ENCODE data around the gene BTG4.
A peak's percentile ranks its signal among the peaks of the same experiment; 100 is the strongest.

The BTG4 gene

DNA sequence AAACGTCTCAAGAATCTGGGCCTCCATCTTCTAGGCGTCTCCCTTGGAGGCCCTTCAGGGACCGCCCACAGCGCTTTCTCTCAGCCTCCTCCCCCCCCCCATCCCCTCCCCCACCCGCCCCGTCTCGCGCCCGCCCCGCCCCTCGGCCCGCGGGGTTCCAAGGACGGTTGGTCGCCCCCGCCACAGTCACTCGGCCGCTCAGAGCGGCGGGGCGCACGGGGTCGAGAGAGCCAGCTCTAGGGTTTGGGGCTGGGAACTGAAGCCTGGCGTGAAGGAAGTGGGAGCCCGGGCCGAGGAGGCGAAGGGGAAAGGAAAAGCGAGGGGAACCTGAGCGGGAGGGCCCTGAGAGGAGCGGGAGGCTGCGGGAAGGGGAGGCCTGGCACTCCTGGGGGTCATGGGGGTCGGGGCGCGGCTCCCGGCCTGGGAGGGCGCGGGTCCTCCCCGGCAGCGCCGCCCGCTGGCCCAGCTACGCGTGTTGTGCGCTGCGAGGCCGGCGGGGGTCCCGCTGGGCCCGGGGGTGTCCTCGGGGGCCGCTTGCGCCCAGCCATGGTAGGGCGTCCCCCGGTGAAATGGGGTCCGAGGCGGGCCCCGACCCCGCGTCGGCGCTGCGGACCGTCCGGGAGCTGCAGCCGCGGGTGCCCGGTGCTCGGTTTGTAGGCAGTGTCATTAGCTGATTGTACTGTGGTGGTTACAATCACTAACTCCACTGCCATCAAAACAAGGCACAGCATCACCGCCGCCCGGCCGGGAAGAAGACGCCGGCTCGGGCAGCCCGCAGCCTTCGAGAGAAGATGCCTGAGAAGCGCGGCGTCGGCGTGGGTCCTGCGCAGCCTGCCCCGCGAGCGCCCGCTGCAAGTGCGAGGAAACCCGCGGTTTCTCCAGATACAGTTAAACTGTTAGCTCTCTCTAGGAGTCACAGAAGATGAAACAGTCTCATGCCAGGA lies at the start of gene BTG4:
TSS of gene BTG4 (minus strand) at position 91 of the 944 bp plus-strand sequence. CDS start 13,610 bp downstream, outside the sequence.
- H3K27ac ChIP-seq: peak within 1 kb of the TSS; percentile 85
- DNase-seq (ENCODE audit: low read depth, low spot score): no peak

GRCh38 chr11:111561791-111562325 lies 49.7 kb upstream of the BTG4 start:
- DNase-seq (ENCODE audit: low read depth, low spot score): no peak

GRCh38 chr11:111561306-111561705 lies 49.1 kb upstream of the BTG4 start:
- no peak for DNase-seq (ENCODE audit: low read depth, low spot score)
- peak overlapping the region; percentile 34 for H3K27ac ChIP-seq

More at GRCh38 chr11:111561791-111562325, 49.7 kb upstream of the BTG4 start:
- H3K27ac ChIP-seq: peak overlapping the region; percentile 34

GRCh38 chr11:111560800-111561199 lies 48.6 kb upstream of the BTG4 start:
- peak overlapping the region; percentile 34 for H3K27ac ChIP-seq
- DNase-seq (ENCODE audit: low read depth, low spot score): no peak

- no peak for DNase-seq (ENCODE audit: low read depth, low spot score)
- H3K27ac ChIP-seq: no peak overlapping the region
These were observed 47.7 kb upstream of the BTG4 start for GRCh38 chr11:111559800-111560464.

DNA sequence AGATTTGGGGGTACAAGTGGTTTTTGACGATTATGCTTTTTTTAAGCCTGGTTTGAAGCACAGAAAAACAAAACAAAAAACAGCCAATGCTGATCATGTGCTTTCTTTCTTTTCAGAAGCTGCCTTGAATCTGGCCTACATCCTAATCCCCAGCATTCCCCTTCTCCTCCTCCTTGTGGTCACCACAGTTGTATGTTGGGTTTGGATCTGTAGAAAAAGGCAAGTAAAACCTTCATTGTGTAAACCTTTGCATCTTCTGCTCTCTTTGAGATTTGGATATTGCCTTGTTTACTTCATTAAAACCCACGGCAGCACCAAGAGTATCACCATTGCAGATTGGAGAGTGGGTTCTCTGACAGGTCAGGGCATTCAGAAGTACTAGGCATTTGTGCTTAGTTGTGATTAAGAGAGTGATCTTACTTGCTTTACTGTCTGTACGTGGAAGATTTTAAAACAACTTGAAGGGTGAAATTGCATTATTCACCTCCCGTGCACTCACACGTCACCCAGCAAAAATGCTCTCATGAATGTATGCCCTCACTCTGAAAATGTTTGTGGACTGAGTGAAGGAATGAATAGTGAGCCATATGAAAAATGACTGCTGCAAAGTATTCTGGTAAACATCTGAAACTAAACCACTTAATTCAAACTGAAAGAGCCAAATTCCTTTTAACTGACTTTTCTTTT lies 45.4 kb upstream of the BTG4 start:
- peak overlapping the region; percentile 82 for H3K27ac ChIP-seq
- peak; percentile 77 for DNase-seq (ENCODE audit: low read depth, low spot score)

GRCh38 chr11:111555255-111555654 lies 43.1 kb upstream of the BTG4 start:
- peak; percentile 93 for DNase-seq (ENCODE audit: low read depth, low spot score)
- H3K27ac ChIP-seq: peak overlapping the region; percentile 82

DNA sequence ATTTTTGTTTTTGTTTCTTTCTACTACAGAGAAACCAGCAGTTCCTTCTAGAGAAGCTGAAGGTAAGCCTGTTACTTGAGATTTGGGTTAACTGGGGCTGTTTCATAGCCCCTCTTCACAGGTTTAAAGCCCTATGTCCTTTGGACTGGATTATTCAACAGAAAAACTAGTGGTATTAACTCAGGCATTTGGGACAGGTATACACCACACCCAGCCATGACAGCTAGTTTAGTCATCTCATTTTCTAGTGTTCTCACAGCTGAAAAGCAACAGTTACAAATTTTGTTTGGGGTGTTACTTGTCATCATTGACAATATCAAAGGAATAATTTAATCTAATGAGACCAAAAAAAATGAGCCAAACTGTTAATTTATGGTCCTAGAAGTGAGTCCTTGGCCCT lies 42.3 kb upstream of the BTG4 start:
- peak overlapping the region; percentile 82 for H3K27ac ChIP-seq
- peak; percentile 84 for DNase-seq (ENCODE audit: low read depth, low spot score)

DNA sequence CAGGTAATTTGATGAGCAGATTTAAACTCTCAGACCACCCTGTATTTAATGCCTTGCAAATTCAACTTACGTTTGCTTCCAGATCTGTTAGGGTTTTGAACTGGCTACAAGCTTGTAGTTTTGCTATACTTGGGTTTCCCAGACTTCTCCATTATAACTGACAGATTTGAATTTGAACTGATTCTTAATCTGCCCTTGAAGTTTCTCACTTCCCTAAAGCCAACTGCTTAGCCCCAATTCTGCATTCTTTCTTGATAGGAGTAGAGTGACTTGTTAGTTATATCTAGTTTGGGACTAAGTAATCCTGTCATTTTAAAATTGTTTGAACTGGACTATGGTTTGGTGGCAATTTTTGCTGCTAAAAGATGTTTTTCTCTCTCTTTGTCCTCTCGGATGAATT lies 38.1 kb upstream of the BTG4 start:
- no peak for DNase-seq (ENCODE audit: low read depth, low spot score)
- no peak overlapping the region for H3K27ac ChIP-seq

DNA sequence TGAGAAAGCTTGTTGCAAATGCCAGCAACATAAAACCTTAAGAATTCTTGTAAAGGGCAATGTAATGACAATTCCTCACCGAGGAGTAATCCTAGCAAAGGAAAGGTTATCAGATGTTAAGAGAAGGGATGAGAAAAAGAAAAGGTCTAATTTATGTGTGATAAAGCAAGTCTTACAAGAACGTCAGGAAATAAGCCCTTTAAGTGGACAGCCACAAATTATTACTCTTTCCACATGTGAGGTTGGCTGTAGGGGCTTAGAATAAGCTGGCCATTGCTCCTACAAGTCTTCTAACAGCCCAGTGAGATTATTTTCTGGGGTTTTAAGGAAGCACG lies 37.6 kb upstream of the BTG4 start:
- no peak overlapping the region for H3K27ac ChIP-seq
- DNase-seq (ENCODE audit: low read depth, low spot score): no peak

- no peak overlapping the region for H3K27ac ChIP-seq
These were observed 37.1 kb upstream of the BTG4 start for GRCh38 chr11:111549196-111549868.

DNA sequence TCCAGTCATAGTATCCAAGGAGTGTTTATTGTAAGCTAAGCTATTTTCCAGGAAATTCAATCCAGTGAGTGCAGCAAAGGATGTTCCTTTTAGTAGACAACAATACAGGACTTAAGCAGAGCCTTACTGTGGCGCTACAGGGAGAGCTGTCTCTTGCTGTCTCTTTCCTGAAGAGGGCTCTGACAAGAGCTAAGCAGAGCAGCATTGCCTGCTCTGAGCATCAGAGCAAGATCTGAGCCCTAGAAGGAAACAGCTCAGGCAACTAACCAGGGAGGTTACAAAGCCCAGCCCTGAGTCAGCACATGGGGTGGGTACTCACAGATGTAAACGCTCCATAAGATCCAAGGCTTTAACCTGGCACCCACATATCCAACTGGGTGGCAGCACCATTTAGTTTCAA lies 36.3 kb upstream of the BTG4 start:
- no peak for DNase-seq (ENCODE audit: low read depth, low spot score)
- no peak overlapping the region for H3K27ac ChIP-seq

More at GRCh38 chr11:111549196-111549868, 37.1 kb upstream of the BTG4 start:
- no peak for DNase-seq (ENCODE audit: low read depth, low spot score)

DNA sequence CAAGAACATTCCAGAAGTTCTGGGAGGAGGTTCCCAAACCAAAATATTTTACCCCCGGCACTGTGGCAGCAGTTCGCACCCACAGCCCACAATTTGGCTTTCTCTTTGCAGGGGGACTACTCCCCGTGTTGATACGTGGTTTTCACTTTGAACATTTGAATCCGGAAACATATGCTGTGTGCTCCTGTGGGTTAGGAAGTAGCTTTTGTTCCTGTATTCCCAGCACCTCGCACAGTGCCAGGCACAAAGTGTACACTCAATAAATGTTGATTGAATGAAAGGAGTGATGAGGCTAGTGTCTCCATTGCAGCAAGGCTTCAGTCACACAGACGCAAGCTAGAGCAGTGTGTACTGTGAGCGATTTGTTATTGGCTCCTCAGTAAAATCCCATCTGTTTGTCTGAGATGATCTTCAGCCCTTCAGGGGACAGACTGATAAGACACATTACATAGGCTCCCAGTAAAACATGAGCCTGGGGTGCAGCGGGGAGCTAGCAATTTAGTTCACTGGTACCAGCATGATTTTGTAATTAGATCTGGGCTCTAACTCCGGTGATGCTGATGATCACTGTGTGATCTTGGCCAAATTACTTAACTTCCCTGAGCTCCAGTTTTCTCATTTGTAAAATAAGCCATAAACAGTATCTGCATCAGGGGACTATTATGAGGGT lies 30.6 kb upstream of the BTG4 start:
- DNase-seq (ENCODE audit: low read depth, low spot score): no peak
- no peak overlapping the region for H3K27ac ChIP-seq

GRCh38 chr11:111541254-111542061 lies 29.3 kb upstream of the BTG4 start:
- DNase-seq (ENCODE audit: low read depth, low spot score): no peak
- peak overlapping the region; percentile 49 for H3K27ac ChIP-seq

- H3K27ac ChIP-seq: peak overlapping the region; percentile 49
- no peak for DNase-seq (ENCODE audit: low read depth, low spot score)
These were observed 28.7 kb upstream of the BTG4 start for GRCh38 chr11:111540937-111541253.

- no peak for DNase-seq (ENCODE audit: low read depth, low spot score)
- H3K27ac ChIP-seq: peak within 1 kb of the TSS; percentile 49
These were observed 28.1 kb upstream of the BTG4 start, which contains the start of gene LAYN for GRCh38 chr11:111540114-111540936. Gene LAYN (plus strand): TSS chr11:111540720. CDS start chr11:111540844, 124 bp downstream.

DNA sequence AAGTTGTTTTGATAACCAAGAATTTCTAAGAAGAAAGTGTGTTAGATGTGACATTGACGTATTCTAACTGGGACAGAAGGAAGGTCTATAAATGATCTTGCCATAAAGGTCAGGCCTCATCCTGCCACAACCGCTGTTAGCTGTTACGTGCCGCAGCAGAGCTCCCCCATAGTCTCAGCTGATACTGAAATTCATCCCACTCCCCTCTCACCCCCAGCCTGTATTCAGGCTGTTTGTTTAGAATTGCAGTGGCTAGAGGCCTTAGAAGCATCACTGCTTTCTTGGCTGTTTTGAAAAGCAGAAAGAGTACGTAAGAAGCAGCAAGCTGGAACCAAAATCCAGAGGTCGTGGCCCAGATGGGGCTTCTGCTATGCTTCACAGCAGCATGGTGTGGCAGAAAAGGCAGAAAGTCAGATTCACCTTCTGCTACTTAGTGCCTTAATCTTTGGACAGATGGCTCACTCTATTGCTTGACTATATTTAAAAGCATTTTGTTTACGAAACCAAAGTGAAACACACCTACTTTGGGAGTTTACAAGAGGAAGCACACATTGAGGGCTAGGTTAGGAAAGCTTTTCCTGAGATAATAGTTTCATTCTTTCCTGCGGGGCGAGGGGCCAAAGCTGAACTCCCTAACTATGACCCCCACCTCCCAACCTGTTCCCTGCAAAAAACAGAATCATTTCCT lies 27.4 kb upstream of the BTG4 start:
- DNase-seq (ENCODE audit: low read depth, low spot score): no peak
- H3K27ac ChIP-seq: peak overlapping the region; percentile 49
